GM18868 (cell line): ENCODE results near the gene SCAMP3.

Source experiments
- ATAC-seq: cut with Tn5 transposase; IDR thresholded peaks from one replicate; pipeline ENCODE4 v1.9.1; 2021; ENCODE audit warnings: mild to moderate bottlenecking, moderate library complexity; ENCODE audit not compliant: unreplicated experiment

The SCAMP3 gene

GRCh38 chr1:155207806-155208540 lies 54.2 kb downstream of the SCAMP3 start, which contains the start of gene THBS3:
THBS3 (minus strand) TSS chr1:155207897; CDS start chr1:155207876, 21 bp downstream.
- no peak for ATAC-seq

DNA sequence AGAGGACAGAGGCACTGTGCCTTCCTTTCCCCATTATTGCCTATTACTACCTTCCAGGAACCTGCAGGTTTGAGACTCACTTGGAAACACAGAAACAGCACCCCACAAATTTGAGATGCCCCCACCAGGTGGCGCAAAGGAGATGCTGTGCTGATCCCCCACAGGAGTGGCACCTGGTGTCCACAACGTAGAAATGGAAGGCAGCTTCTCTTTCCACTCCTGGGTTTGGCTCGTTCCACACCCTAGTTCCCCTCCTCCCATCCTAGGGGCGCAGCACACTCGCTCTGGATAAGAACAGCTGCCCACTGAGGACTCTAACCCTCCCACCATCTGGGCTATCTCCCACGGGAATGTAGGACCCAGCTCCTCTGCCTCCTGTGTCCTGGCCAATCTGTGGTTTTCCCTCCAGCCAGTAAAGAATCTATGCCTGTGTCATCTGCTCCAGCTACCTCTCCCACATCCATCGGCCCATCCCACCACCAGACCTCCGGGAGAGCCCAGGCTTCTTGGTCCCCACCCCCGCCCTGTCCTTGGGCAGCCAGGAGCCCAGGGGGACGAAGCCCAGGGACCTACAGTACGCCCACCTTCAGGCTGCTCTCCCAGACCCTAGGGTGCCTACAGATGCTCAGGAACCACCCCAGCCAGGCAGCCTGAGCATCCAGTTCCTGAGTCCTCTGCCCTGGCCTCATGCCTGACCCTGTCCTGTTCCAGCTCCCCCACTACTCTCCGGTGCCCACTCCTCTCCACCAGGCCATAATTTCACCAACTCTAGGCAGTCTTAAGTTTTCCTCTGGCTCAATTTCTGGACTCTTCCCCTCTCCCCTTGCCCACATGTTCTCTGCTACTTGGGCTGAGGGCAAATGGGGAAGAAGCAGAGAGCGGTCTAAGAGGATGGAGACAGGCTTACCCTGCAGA lies 55.0 kb downstream of the SCAMP3 start:
- ATAC-seq, result no peak
